Omental fat pad (tissue), 4 donors: ENCODE measurements around the gene CCDC117. TPM values are rescaled to one million over a fixed set of nuclear protein-coding genes. Genes with fewer than 3 reads are reported as not detected.
"Not testable (repeated sequence)": the region's sequence is repeated elsewhere in the genome, so short reads cannot be mapped to it uniquely, and the experiment has no call there.

Source experiments
- ATAC-seq: fragments of 150-250 bp; one replicate; pipeline ENCODE4 v1.9.1; 2016; ENCODE audit warnings: mild to moderate bottlenecking, moderate library complexity; ENCODE audit not compliant: low FRiP score
- DNase-seq: peaks from one replicate; pipeline ENCODE4 v3.0.0-alpha.2; 2019; ENCODE audit warnings: low spot score
- total RNA-seq, 4 donors: library from RNA; depleted of rRNA; stranded (reverse); fragments of >200 nt; gene quantifications; one replicate each; pipeline ENCODE4 v1.1.0, GENCODE V29; 2016
- TF ChIP-seq, protein P1 (sequence below), 3 donors: fragments of 450-650 bp; IDR thresholded peaks; one replicate each; pipeline ENCODE4 v1.5.1; 2016 to 2017; ENCODE audit warnings: antibody characterized with exemption in 3 of 3, mild to moderate bottlenecking in 3 of 3, moderate library complexity in 2 of 3

Gene CCDC117
- total RNA-seq, 4 donors from 2014 or later, result 10.1 to 22.9 (median 18.2) TPM

DNA sequence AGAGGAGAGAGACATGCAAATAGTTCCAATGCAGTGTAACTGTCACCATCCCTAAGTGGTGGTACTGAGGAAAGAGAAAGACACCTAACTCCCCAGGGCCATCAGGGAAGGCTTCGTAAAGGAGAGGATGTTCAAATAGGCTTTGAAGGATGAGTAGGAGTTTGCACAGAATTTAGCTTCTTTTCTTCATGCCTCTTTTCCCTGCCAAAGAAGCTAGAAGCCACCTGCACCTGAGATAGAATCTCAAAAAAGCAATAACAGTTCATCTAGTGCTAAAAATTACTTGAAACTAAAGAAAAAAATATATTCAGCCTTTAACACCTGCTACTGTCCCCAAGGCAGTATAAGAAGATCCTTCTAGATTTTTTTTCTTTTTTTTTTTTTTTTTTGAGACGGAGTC is 44.6 kb downstream of the CCDC117 start:
- no peak for ATAC-seq
- TF ChIP-seq, protein P1, sequence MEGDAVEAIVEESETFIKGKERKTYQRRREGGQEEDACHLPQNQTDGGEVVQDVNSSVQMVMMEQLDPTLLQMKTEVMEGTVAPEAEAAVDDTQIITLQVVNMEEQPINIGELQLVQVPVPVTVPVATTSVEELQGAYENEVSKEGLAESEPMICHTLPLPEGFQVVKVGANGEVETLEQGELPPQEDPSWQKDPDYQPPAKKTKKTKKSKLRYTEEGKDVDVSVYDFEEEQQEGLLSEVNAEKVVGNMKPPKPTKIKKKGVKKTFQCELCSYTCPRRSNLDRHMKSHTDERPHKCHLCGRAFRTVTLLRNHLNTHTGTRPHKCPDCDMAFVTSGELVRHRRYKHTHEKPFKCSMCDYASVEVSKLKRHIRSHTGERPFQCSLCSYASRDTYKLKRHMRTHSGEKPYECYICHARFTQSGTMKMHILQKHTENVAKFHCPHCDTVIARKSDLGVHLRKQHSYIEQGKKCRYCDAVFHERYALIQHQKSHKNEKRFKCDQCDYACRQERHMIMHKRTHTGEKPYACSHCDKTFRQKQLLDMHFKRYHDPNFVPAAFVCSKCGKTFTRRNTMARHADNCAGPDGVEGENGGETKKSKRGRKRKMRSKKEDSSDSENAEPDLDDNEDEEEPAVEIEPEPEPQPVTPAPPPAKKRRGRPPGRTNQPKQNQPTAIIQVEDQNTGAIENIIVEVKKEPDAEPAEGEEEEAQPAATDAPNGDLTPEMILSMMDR (IDR thresholded peaks at IDR 0.05), result no peak
- no peak for DNase-seq

DNA sequence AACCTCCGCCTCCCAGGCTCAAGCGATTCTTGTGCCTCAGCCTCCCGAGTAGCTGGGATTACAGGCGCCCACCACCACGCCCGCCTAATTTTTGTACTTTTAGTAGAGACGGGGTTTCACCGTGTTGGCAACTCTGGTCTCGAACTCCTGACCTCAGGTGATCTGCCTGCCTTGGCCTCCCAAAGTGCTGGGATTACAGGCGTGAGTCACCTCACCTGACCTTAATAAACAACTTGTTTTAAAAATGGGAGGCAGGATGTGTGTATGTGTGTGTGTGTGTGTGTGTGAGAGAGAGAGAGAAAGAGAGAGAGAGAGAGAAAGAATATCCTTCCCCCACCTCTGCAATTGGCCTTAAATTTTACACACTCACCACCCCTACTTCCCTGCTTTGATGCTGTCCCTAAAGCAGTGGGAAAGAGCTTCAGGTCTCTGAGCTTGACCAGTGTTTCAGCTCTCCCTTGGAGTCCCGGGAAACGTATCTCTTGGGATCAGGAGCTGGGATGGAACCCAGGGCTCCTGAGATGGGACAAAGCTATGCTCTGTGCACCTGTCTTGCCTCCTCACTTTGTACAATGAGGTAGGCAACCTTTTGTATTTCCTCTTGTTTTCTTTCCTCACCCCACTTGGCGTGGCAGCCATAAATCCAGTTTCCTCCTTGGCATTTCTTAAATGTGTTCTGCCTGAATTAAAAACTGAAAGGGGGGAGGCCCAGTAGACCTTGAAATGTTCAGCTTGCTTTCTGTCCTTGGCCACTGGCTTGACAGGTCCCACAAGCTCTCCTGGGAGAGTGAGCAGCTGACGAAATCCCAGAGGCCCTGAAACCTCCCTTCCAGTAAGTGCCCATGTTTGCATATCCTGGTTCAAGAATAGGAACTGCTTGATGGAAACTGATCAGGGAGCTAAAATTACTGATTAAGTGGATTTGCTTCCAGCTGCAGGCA is 45.7 kb downstream of the CCDC117 start:
- no peak for ATAC-seq
- no peak for DNase-seq
- TF ChIP-seq, protein P1 (IDR thresholded peaks at IDR 0.05), result no peak

DNA sequence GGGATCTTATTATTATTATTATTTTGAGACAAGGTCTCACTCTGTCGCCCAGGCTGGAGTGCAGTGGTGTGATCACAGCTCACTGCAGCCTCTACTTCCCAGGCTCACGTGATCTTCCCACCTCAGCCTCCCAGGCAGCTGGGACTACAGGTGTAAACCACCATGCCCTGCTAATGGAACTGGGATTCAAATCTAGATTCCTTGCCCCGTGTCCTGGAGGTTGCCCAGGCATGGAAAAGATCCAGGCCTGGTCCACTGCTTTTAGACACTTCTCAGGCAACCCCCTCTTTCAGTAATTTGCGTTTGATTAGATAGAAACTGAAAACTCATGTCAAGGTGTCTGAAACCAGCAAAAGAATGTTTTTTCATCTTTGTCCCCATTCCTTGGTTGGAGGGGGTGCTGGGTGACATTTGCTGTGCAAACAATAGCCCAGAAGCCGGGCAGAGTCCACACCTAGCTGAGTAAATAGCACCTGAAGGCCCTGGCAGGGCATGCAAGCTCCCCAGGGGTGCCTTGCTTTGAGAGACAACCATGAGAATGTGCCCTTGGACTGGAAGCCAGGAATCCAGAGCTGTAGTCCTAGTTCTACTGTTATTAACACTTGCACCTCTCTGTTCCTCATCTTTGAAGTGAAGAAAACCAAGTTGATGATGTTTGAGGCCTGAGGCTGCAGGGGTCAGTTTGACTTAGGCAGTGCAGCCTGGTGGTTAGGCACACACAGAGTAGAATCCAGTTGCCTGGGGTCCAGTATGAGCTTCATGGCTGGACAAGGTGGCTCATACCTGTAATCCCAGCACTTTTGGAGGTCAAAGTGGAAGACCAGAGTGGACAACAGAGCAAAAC is 47.0 kb downstream of the CCDC117 start:
- ATAC-seq (no peak), DNase-seq (no peak)
- TF ChIP-seq, protein P1 (IDR thresholded peaks at IDR 0.05), result no peak

DNA sequence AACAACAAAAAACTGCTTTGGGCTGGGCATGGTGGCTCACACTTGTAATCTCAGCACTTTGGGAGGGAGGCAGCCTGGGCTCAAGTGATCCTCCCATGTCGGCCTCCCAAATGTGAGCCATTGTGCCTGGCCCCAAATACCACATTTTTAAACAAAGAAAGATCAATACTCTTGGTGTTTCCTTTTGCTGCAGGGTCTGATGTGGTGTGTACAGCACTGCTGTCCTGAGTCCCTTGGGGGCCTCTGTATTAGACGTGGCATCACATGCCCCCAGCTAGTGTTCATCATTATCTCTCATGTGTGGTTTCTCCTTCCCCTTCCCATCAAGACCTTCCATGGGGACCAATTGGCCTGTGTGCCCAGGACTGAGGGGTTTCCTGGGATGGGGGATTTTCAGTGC is 48.4 kb downstream of the CCDC117 start:
- TF ChIP-seq, protein P1 (IDR thresholded peaks at IDR 0.05), result no peak
- DNase-seq (no peak), ATAC-seq (no peak)

DNA sequence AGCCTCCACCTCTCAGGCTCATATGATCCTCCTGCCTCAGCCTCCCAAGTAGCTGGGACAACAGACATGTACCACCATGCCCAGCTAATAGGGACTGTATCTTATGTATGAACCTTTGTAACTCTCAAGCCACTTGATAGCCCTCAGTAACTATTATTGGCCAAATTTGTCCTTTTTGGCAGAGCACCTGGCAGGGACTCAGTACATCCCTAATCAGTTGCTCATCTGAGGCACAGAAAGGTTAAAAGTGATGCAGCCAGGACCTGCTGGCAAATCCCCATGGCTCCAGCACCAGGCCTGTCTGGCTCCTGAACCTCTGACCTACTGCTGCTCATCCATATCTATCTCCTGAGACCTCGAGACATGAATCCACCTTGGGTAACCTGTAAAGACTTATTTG is 49.0 kb downstream of the CCDC117 start:
- DNase-seq, result no peak
- TF ChIP-seq, protein P1 (IDR thresholded peaks at IDR 0.05), result no peak
- ATAC-seq, result no peak

DNA sequence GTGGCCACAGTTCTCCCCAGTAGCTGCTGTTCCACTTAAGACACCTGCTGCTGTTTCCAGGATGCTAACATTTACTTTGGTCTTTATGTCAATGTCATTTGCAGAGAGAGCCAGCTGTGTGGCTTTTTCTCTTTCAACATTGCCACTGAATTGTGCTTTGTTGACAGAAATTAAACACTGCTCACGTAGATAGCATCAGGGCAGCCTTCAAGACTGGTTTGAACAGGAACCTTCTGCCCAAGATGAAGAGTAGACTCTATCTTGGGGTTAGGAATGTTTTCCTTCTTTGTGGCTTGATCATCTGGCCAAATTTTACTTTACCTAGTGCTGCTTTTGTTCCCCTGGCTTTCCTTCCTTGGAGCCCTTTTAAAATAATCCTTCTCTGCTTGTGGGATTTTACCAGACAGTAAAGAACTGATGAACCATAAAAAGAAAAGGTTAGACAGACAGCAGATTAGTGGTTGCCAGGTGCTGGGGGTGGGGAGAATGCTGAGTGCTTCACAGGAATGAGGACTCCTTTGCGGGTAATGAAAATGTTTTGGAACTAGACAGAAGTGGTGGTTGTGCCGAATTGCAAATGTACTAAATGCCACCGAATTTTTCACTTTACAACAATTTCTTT is 50.5 kb downstream of the CCDC117 start:
- no peak for DNase-seq
- no peak for ATAC-seq
- TF ChIP-seq, protein P1 (IDR thresholded peaks at IDR 0.05), result no peak

DNA sequence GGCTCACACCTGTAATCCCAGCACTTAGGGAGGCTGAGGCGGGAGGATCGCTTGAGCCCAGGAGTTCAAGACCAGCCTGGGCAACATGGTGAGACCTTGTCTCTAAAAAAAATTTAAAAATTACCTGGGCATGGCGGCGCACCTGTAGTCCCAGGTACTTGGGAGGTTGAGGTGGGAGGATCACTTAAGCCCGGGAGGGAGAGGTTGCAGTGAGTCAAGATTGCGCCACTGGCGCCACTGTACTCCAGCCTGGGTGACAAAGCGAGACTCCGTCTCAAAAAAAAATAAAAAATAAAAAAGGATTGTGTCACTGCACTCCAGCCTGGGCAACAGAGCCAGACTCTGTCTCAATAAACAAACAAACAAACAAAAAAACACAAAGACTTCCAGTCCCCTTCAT is 52.0 kb downstream of the CCDC117 start:
- not testable (repeated sequence) for DNase-seq, ATAC-seq

DNA sequence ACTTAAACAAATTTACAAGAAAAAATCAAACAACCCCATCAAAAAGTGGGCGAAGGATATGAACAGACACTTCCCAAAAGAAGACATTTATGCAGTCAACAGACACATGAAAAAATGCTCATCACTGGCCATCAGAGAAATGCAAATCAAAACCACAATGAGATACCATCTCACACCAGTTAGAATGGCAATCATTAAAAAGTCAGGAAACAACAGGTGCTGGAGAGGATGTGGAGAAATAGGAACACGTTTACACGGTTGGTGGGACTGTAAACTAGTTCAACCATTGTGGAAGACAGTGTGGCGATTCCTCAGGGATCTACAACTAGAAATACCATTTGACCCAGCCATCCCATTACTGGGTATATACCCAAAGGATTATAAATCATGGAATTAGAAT is 53.9 kb downstream of the CCDC117 start:
- ATAC-seq, DNase-seq: not testable (repeated sequence)
